ENCODE results near the gene WWOX.

The WWOX gene

DNA sequence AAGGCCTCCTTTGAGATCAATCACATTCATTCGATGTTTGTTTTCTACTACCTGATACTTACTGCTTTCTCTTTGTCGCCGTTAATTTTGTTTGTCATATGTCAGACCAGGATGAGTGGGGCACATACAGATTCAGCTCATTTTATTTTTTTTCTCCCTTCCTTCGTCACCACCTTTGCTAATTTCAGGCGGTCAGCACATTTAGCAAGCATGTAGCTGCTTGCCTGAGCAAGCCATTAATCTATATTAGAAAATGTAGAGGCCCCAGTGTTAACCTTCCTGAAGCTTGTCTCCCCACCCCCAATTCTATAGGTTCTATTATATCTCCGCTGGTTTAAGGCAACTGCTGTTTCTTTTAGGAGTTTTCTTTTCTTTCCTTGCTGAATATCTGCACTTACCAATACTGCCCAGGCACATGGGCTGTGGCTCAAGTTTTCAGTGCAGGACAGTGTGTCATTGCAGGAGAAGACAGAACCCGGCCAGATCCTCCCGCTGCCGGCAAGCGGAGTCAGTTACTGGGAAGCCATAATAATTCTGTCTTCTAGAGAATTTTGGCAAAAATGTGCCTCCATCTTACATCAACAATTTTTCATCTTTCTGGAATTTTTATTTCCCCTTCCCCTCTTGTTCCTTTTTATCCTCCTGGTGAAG is 714.3 kb downstream of the WWOX start:
- DNase-seq (ENCODE audit: low read depth): no peak

DNA sequence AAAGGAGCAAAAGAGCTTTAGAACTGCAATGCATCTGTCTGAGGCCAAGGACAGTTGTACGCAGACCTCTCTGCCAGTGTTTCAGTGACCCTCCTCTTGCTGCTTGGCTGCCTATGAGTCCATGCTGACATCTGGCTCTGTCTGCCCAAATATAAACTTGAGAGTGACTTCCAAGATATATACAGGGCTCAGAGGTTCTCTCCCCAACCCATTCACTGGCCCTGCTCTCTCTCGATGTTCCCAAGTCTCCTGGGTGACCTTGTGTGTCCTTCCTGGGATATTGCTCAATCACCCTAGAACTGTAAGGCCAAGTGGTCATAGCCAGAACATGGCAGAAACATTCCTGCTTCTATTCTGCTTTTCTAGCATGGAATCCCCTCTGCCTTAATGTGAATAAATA is 716.3 kb downstream of the WWOX start:
- no peak for DNase-seq (ENCODE audit: low read depth)

DNA sequence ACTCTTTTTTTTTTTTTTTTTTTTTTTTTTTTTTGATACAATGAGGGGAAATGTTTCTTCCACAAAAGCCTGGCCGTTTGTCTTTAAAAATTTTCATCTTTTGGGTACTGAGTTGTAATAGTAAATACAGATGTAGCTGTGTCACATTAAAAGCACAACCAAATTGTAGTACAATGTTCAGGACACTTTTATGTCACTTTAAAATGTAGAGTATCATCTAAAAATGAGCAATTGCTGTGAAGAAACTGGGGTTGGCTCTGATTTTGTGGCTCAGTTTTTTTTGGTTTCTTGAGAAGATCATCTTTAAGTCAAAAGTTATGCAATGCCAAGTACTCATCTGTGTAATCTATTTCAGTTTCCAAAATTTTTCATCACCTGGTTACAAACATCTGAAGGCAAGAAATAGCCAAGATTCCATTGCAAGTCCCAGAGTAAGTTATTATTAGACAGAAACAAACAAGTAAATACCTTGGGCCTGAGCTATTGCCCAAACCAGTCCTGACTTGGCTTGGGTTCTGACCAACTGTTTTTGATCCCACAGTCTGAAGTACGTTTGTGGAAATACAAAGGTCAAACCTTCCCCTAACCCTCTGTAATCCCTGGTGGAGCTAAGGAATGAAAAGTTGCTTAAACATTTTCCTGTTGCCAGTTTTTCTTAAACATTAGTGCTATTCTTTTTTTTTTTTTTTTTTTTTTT is 717.2 kb downstream of the WWOX start:
- no peak for DNase-seq (ENCODE audit: low read depth)

DNA sequence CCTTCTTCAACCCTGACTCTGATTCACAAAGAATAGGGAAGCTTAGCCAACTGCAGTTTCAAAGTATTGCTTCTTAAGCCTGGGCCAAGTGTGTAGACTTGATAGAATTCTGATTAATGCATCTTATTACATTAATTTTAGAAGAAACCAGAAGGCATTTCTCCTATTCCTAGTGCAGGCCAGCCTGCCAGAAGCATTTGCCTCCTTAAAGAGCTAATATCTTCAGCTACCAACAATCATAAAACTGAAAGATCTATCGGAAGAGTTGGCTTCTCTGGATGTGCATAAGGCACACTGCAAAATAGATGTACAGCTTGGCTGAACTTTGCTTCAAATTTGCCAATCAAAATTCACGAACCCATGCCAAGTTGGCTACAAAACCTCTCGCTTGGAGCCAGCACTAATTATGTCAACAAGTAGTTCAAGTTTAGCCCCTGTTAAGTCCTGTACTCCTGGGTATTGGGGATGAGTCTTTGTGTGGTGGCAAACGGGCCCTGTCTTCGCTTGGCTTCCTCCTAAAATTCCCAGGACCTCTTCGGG is 717.8 kb downstream of the WWOX start:
- DNase-seq (ENCODE audit: low read depth): no peak

DNA sequence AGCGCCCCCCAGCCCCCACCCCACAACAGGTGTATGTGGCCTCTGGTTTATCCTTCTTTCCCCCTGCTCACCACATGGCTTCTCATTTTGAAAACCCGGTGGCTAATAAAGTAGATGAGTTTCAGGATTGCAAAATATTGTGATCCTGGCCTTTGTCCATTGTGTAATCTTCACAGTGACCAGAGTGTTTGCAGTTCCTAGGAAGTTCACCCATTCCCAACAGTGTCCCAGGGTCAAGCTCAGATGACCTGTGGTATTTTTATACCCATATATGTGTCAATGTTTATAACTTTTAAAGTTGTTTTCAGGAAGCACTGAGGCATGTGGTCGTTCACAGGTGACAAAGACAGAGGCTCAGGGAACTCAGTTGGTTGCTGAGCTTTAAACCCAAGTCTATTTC is 721.9 kb downstream of the WWOX start:
- no peak for DNase-seq (ENCODE audit: low read depth)

DNA sequence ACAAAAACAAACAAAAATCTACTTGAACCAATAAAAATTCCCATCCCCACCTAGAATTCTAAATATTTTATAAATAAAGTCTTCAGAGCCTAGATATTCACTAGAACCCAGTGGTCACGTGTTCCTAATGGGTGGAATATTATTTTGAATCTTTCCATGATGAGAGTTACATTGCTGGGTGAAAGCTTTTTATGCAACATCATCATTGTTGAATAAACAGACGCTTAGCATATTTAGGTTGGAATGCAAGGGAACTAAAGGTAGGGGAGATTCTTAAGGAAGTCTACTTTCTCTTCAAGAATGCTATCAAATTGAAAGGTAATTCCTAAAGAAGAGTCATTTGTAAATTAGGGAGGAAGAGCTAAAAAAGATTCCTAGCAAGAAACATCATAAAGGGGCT is 723.1 kb downstream of the WWOX start:
- no peak for DNase-seq (ENCODE audit: low read depth)

DNA sequence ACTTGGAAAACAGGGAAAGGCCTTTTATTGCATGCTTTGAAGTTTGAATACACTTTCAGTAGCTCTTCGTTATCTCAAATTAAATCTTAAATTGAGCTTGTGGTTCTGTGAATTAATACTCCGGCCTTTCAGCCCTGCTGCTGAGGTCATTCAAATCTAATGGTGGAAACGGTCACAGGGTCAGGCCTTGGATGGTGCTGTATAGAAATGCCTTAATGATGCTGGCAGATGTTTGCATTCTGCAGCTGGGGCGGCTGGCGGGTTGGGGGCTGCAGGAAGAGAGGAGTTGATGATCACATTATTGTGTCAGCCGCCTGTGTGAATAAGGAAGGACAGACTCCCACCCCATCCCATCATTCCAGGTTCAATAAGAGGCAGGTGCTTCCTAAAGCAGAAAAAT is 723.6 kb downstream of the WWOX start:
- DNase-seq (ENCODE audit: low read depth): no peak

DNA sequence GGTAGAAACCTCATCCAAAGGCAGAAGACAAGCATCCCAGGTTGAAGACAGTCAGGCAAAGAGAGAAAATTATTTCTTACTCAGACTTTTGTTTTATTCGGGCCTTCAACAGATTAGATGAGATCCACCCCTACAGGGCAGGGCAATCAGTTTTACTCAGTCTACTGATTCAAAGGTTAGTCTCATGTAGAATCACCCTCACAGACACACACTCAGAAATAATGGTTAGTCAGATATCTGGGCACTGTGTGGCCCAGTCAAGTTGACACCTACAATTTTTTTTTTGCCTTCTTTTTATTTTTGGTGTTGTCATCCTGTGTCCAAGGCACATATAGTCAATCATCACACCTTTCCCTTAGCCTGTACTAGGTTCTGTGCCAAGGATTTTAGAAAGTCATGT is 729.8 kb downstream of the WWOX start:
- no peak for DNase-seq (ENCODE audit: low read depth)

DNA sequence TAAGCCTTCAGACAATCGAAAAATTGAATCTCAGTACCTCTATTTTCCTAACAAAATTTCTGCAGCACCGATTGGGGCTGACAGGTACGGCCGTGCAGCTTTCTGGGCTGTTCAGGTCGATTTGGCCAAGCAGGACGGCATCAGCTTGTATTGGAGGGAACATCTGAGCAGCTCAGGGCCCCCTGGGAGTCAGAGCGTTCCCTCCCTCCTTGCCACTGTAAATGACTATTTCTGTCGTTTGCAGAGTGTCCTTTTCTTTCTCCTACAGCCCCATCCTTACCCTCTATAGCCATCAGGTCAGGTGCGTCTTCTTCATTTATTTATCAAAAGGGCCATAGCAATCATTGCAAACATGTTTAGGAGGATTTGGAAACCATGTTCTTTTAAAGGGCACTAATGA is 731.1 kb downstream of the WWOX start:
- DNase-seq (ENCODE audit: low read depth): no peak

DNA sequence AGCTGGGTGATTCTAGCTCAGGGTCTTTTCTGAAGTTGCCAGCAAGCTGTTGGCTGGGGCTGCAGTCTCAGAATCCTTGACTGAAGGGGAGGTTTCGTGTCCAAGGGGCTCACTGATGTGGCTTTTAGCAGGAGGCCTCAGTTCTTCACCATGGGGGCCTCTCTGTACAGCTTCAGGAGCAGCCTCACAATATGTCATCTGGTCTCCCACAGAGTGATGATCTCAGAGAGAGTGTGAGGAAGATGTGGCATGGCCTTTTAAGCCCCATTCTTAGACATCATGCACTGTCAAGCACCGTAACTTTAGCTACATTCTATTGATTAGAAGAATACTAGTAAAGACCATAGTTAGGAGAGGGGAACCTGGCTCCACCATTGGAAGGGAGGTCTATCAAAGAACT is 732.6 kb downstream of the WWOX start:
- no peak for DNase-seq (ENCODE audit: low read depth)

DNA sequence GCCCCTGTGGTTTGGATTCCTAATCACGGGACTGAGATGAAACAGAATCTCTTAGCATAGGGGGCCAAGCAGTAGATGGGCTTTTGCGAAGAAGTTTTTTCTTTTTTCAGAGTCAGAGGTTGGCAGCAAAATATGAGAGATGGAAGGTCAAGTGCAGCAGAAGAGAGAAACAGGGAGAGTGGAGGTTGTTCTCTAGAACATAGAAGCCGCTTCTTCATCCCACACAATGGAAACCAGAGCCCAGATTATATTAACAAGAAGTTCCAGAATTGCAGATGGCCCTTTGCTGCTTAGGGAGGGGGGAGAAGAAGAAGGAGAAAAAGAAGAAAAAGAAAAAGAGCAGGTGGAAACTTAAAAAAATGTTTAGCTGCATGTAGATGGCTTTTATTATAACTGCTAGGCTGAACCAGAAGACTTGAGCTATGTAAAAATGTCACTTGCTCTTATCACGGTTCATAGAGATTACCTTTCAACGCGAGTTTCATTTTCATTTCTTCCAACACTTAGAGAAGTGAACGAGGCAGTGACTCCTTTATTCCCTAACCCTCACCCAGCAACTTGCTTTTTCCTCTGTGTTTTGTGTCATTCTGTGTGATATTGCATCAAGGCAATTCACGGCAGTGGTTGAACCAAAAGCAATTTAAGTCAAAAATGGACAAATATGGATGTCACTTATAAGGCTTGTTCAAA is 737.5 kb downstream of the WWOX start:
- DNase-seq (ENCODE audit: low read depth): peak; percentile 2

DNA sequence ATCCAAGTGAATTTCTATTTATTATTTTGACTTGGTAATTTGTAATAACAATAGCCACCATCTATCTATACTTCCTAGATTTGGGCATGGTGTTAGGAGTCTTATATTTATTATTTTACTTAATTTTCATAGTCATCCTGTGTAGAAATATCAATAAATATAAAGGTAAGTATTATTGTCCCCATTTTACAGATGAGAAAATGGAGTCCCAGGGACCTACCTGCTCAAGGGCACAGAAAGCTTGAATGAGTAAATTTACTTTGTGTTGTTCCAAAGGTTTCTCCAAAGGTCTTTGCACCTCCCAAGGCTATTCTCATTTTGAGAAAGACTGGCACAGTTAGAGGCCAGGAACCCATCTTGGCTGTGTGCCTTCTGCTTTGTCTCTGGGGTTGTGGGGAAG is 738.3 kb downstream of the WWOX start:
- DNase-seq (ENCODE audit: low read depth): no peak

DNA sequence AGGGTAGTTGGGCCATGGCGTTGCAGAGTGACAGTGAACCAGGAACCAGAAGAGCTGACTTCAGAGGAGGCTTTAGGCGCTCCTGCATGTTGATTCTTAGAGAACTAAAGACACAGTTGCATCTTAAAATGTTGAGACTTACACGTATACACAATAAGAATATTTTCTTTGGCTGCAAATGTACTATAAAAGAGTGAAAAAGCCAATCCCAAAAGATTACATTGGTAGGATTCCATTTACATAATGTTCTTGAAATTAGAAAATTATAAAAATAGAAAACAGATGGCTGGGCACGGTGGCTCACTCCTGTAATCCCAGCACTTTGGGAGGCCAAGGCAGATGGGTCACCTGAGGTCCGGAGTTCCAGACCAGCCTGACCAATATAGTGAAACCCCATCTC is 738.8 kb downstream of the WWOX start:
- DNase-seq (ENCODE audit: low read depth): no peak

DNA sequence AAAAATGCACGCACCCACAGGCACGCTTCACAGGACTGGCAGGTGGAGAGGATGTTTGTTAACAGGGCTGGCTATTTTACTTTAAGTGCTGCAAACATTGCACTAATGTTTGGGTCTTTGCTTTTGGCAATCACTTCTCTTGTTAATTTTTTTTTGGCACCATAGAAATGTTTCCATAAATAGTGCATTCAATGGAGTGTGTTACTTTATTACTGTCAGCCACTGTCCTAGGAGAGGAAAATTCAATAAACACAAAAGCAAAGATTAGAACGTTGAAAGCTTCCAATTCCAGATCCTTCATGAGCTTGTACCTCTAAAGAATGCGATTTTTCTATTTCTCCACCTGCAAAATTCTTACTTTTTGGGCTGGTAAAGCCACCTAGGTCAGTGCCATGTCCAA is 743.5 kb downstream of the WWOX start:
- no peak for DNase-seq (ENCODE audit: low read depth)

DNA sequence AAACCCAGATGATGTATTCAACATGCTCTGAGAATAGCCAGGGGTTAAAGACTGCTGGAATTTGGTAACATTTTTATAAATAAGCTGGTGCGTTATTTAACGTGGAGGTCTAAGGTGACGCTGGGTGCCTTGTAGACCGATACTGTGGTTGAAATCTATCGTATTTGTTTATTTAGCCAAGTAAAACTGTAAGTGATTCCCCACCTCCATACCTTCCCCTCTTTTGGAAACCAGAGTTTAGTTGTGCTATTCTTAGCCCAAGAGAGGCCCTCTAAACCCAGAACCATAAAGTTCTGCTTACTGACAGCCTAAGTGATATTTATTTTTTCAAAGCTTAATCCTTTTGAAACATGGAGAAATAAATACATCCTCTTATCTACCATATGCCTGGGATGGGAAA is 744.5 kb downstream of the WWOX start:
- DNase-seq (ENCODE audit: low read depth): no peak

DNA sequence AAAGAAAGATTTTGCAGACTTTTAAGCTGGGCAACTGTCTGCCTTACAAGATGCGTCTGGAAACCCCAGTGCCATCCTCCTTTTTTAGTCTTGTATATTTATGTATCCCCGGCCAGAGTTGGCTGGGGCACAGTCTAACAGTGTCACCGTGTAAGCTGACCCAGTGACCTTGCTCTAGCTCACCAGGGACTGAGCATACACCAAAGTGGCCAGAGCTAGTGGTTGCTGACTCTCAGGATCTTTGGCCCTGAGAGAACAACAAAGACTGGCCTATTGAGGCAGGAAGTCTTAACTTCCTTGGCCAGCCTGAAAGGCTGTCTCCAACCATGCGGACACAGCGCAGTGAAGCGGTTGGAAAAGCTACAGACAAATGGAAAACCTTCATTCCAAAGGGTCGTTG is 745.2 kb downstream of the WWOX start:
- no peak for DNase-seq (ENCODE audit: low read depth)

DNA sequence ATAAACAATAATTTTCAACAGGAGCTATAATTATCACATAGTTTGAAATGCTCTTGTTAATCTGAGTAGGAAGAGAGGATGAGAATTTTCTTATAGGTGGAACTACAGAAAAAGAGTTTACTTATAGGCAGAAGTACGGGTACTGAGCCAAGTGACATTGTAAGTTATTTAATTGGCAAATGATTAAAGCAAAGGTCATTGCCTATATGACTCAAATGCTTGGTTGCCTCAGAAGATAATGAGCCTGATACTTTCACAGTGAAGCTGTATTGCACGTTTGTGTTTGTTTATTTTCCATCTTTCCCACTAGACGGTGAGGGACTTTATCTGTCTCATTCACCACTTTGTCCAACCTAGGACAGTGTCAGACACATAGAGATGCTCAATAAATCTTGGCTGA is 751.8 kb downstream of the WWOX start:
- DNase-seq (ENCODE audit: low read depth): no peak

DNA sequence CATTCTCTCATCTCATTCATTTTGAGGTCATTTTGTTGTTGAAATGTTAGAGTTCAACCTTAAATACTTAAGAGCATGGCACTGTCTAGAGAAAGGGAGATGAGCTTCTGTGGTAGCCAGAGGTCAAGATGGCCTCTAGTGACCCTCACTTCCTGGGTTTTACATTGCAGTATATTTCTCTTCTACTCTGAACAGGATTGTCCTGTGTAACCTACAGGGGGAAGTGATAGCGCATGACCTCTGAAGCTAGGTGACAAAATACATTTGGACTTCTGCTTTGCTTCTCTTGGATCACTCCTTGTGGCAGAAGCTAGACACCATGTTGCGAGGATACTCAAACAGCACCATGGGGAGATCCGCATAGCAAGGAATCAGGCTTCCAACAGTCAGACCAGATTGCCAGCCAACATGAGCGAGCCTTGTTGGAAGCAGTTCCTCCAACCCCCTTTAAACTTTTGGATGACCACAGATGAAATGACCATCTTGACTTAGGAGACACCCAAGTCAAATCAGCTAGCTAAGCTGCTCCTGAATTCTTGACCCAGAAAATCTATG is 752.7 kb downstream of the WWOX start:
- no peak for DNase-seq (ENCODE audit: low read depth)

DNA sequence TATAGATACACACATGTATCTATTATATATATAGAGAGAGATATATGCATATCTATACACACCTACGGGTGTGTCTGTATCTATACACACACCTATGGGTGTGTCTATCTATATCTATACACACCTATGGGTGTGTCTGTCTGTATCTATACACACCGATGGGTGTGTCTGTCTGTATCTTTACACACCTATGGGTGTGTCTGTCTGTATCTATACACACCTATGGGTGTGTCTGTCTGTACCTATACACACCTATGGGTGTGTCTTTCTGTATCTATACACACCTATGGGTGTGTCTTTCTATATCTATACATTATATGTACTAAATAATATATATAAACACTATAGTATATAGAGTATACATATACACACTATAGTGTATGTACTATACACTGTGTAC is 762.6 kb downstream of the WWOX start:
- no peak for DNase-seq (ENCODE audit: low read depth)

DNA sequence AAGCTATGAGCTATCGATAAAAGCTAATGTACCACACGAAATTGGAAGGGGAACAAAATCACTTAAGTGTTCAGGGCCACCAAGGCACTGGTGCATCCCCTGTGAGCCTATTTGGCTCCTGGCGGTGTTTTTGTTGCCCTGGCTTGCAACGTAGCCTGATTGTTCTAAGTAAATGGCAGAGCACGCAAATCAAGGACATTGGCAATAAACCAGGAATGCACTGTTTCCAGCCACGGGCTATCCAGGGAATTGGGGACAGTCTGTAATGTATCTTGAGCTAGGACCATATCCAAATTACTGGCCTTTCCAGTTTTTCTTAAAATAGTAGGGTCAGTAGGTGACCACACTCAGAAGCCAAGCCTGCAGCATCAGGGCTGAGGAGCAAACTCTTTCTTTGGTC is 767.1 kb downstream of the WWOX start:
- DNase-seq (ENCODE audit: low read depth): no peak

DNA sequence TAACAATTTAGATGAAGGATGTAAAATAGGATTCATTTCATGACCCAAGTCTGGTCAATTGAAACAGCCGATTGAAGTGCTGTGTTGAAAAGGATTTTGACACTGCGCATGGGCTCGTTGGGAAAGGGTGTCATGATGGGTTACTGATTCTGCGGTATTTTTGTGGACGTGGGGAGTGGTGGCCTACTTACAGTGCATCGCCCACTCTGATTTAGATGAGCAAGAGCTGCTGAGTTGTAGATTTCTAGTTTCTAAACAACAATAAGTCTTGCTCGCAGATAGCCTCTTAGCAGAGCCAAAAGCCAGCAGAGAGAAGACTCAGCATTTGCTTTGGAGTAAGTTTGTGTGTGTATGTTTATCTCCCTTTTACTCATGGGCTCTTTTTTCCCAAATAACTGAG is 770.0 kb downstream of the WWOX start:
- DNase-seq (ENCODE audit: low read depth): no peak

DNA sequence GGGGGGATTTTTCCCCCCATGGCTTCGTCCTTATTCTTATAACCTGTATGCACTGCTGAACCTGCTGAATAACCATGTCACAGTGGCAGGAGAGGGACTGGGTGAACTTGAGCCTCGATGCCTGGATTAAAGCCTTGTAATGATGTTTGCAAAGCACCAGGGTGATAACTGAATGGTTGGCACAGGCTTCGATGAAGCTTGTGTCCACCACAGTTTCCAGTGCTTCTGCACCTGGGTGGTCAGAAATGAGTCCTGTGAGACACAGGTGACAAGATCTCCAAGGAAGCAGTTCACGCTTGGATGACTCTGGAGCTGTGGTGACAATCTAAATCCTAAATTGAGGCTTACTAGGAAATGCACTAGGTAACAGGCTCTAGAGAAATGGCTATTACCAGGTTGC is 771.8 kb downstream of the WWOX start:
- DNase-seq (ENCODE audit: low read depth): no peak

DNA sequence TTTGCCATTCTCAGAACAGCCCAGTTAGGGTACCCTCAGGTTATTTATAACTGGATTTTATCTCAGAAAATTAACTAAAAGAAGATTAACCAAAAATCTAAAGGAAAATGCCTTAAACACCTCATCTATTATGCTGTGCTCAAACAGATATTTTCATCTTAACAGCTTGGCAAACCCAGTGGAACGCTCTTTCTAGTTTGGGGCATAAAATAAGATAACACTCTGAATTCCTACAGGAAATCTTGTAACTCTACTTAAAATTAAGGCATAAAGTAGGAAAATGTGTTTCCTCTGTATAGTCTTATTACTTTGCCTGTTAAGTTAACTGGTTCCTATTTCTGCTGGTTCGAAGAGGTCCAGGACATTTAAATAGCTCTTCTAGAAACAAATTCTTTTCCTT is 777.2 kb downstream of the WWOX start:
- DNase-seq (ENCODE audit: low read depth): no peak
